Activated CD4-positive, alpha-beta memory T cell treated with anti-CD3 and anti-CD28 coated beads, Interleukin-2, amount 10 ng/mL, durations not matched to agents 7 days and 5 days (primary cell): ENCODE measurements around the gene PPP3R1. TPM values are rescaled to one million over a fixed set of nuclear protein-coding genes. Genes with fewer than 3 reads are reported as not detected.

ENCODE experiments used
- CTCF ChIA-PET: fragments of 350-600 bp; sonication (Branson Sonifier 250); formaldehyde crosslinking; loops from one replicate; lab custom pipeline; 2021; ENCODE audit warnings: antibody characterized with exemption, inconsistent platforms; lab: Charles Lee
- POLR2A ChIA-PET: fragments of 350-600 bp; sonication (Branson Sonifier 250); formaldehyde crosslinking; loops from one replicate; lab custom pipeline; 2021; ENCODE audit warnings: antibody characterized with exemption; lab: Charles Lee
- DNase-seq: peaks from one replicate; pipeline ENCODE4 v3.0.0-alpha.2; 2020
- H3K27ac Mint-ChIP-seq: one replicate; pipeline ENCODE4 v1.8.0; 2021; ENCODE audit warnings: mild to moderate bottlenecking, mixed read lengths
- H3K27me3 Mint-ChIP-seq: one replicate; pipeline ENCODE4 v1.8.0; 2021; ENCODE audit warnings: mixed read lengths
- H3K36me3 Mint-ChIP-seq: one replicate; pipeline ENCODE4 v1.8.0; 2021; ENCODE audit warnings: low read depth, mixed read lengths
- H3K4me1 Mint-ChIP-seq: one replicate; pipeline ENCODE4 v1.8.0; 2021; ENCODE audit warnings: mixed read lengths
- H3K4me3 Mint-ChIP-seq: one replicate; pipeline ENCODE4 v1.8.0; 2021; ENCODE audit warnings: mild to moderate bottlenecking, mixed read lengths
- H3K9me3 Mint-ChIP-seq: one replicate; pipeline ENCODE4 v1.8.0; 2021; ENCODE audit warnings: mixed read lengths
- total RNA-seq, 2 experiments: library from RNA; stranded (reverse); gene quantifications; one replicate each; pipeline ENCODE4 v1.2.3, GENCODE V29; 2021

PPP3R1 gene
- total RNA-seq, 2 experiments from 2014 or later = 80.0 to 92.9 TPM

GRCh38 chr2:68283419-68283812 is 31.1 kb upstream of the PPP3R1 start:
- Mint-ChIP-seq H3K9me3 (no peaks in the 10 kb centered on the region), H3K27me3 (peaks cover 24% of the 10 kb centered on the region), H3K27ac (no peak overlapping the region), H3K4me3 (no peak overlapping the region), H3K4me1 (no peaks in the 10 kb centered on the region), H3K36me3 (no peaks in the 10 kb centered on the region)
- ChIA-PET CTCF (interaction anchor here (0.6 to 4.2 kb wide), 22 partner anchors 8 to 170 kb away, joined by 3 to 41 read pairs (median 3); partner anchors contain the start of gene PNO1), POLR2A (interaction anchor here (0.6 kb wide), 1 partner anchor 8 kb away, joined by 3 read pairs; no protein-coding TSS in a partner anchor)
- no peak for DNase-seq

GRCh38 chr2:68282811-68283418 is 30.6 kb upstream of the PPP3R1 start:
- DNase-seq = peak; percentile 17
- Mint-ChIP-seq H3K4me1 (no peaks in the 10 kb centered on the region), H3K36me3 (no peaks in the 10 kb centered on the region), H3K27ac (no peak overlapping the region), H3K27me3 (peaks cover 21% of the 10 kb centered on the region), H3K4me3 (no peak overlapping the region), H3K9me3 (no peaks in the 10 kb centered on the region)
- ChIA-PET CTCF (interaction anchor here (0.5 to 4.2 kb wide), 31 partner anchors 8 to 169 kb away, joined by 3 to 41 read pairs (median 3); partner anchors contain the start of gene PNO1), POLR2A (interaction anchor here (0.6 to 1.6 kb wide), 3 partner anchors 9 to 160 kb away, joined by 3 to 4 read pairs (median 3); no protein-coding TSS in a partner anchor)

- ChIA-PET POLR2A (no interaction called here), CTCF (interaction anchor here (0.9 to 2.2 kb wide), 3 partner anchors 9 to 158 kb away, joined by 5 to 8 read pairs (median 5); no protein-coding TSS in a partner anchor)
- Mint-ChIP-seq H3K27ac (no peak overlapping the region), H3K36me3 (no peaks in the 10 kb centered on the region), H3K4me1 (no peaks in the 10 kb centered on the region), H3K4me3 (no peak overlapping the region), H3K9me3 (no peaks in the 10 kb centered on the region), H3K27me3 (peaks cover 14% of the 10 kb centered on the region)
- no peak for DNase-seq
Measured at GRCh38 chr2:68280796-68281195, 28.5 kb upstream of the PPP3R1 start.

GRCh38 chr2:68280348-68280747 is 28.0 kb upstream of the PPP3R1 start:
- DNase-seq = no peak
- H3K36me3 Mint-ChIP-seq = no peaks in the 10 kb centered on the region
- POLR2A ChIA-PET = no interaction called here
- no peaks in the 10 kb centered on the region for H3K4me1 Mint-ChIP-seq
- CTCF ChIA-PET = interaction anchor here (0.9 to 2.2 kb wide), 3 partner anchors 10 to 158 kb away, joined by 5 to 8 read pairs (median 5); no protein-coding TSS in a partner anchor
- no peak overlapping the region for H3K4me3 Mint-ChIP-seq
- H3K27me3 Mint-ChIP-seq = peaks cover 14% of the 10 kb centered on the region
- H3K27ac Mint-ChIP-seq = no peak overlapping the region
- H3K9me3 Mint-ChIP-seq = no peaks in the 10 kb centered on the region

GRCh38 chr2:68279691-68280090 is 27.4 kb upstream of the PPP3R1 start:
- Mint-ChIP-seq H3K4me1 (no peaks in the 10 kb centered on the region), H3K9me3 (no peaks in the 10 kb centered on the region), H3K36me3 (no peaks in the 10 kb centered on the region), H3K27me3 (peaks cover 13% of the 10 kb centered on the region), H3K4me3 (no peak overlapping the region), H3K27ac (no peak overlapping the region)
- ChIA-PET POLR2A (no interaction called here), CTCF (interaction anchor here (2.2 kb wide), 1 partner anchor 157 kb away, joined by 8 read pairs; no protein-coding TSS in a partner anchor)
- DNase-seq = no peak

GRCh38 chr2:68278169-68278568 is 25.8 kb upstream of the PPP3R1 start:
- no peak for DNase-seq
- H3K36me3 Mint-ChIP-seq = no peaks in the 10 kb centered on the region
- CTCF ChIA-PET = interaction anchor here (0.8 to 1.6 kb wide), 4 partner anchors 14 to 665 kb away, joined by 3 to 5 read pairs (median 4); no protein-coding TSS in a partner anchor
- POLR2A ChIA-PET = no interaction called here
- H3K4me3 Mint-ChIP-seq = no peak overlapping the region
- H3K4me1 Mint-ChIP-seq = no peaks in the 10 kb centered on the region
- H3K9me3 Mint-ChIP-seq = no peaks in the 10 kb centered on the region
- H3K27me3 Mint-ChIP-seq = peaks cover 19% of the 10 kb centered on the region
- H3K27ac Mint-ChIP-seq = no peak overlapping the region

GRCh38 chr2:68274022-68274421 is 21.7 kb upstream of the PPP3R1 start:
- ChIA-PET CTCF (interaction anchor here (1.1 kb wide), 1 partner anchor 8 kb away, joined by 3 read pairs; no protein-coding TSS in a partner anchor), POLR2A (no interaction called here)
- H3K27ac Mint-ChIP-seq = no peak overlapping the region
- no peak overlapping the region for H3K4me3 Mint-ChIP-seq
- H3K9me3 Mint-ChIP-seq = no peaks in the 10 kb centered on the region
- no peak for DNase-seq
- no peaks in the 10 kb centered on the region for H3K36me3 Mint-ChIP-seq
- peaks cover 28% of the 10 kb centered on the region for H3K27me3 Mint-ChIP-seq
- no peaks in the 10 kb centered on the region for H3K4me1 Mint-ChIP-seq

- Mint-ChIP-seq H3K4me3 (no peak overlapping the region), H3K27ac (no peak overlapping the region), H3K9me3 (no peaks in the 10 kb centered on the region), H3K4me1 (no peaks in the 10 kb centered on the region), H3K27me3 (peaks cover 33% of the 10 kb centered on the region), H3K36me3 (no peaks in the 10 kb centered on the region)
- no peak for DNase-seq
- ChIA-PET CTCF (no interaction called here), POLR2A (no interaction called here)
Measured at GRCh38 chr2:68272246-68272994, 20.1 kb upstream of the PPP3R1 start.

- Mint-ChIP-seq H3K9me3 (no peaks in the 10 kb centered on the region), H3K27me3 (peaks cover 21% of the 10 kb centered on the region), H3K36me3 (no peaks in the 10 kb centered on the region), H3K27ac (no peak overlapping the region), H3K4me1 (no peaks in the 10 kb centered on the region), H3K4me3 (no peak overlapping the region)
- ChIA-PET POLR2A (no interaction called here), CTCF (no interaction called here)
- no peak for DNase-seq
Measured at GRCh38 chr2:68266655-68267054, 14.3 kb upstream of the PPP3R1 start.

GRCh38 chr2:68263632-68264031 is 11.3 kb upstream of the PPP3R1 start:
- no peak for DNase-seq
- ChIA-PET CTCF (no interaction called here), POLR2A (no interaction called here)
- Mint-ChIP-seq H3K4me3 (no peak overlapping the region), H3K27ac (no peak overlapping the region), H3K9me3 (no peaks in the 10 kb centered on the region), H3K36me3 (no peaks in the 10 kb centered on the region), H3K4me1 (no peaks in the 10 kb centered on the region), H3K27me3 (peaks cover 11% of the 10 kb centered on the region)

GRCh38 chr2:68258851-68259250 is 6.5 kb upstream of the PPP3R1 start:
- Mint-ChIP-seq H3K9me3 (no peaks in the 10 kb centered on the region), H3K36me3 (no peaks in the 10 kb centered on the region), H3K27ac (no peak overlapping the region), H3K4me3 (no peak overlapping the region), H3K4me1 (peaks cover 22% of the 10 kb centered on the region), H3K27me3 (no peaks in the 10 kb centered on the region)
- ChIA-PET CTCF (no interaction called here), POLR2A (no interaction called here)
- DNase-seq = no peak

GRCh38 chr2:68256093-68256450 is 3.7 kb upstream of the PPP3R1 start:
- H3K4me3 Mint-ChIP-seq = no peak overlapping the region

More at GRCh38 chr2:68256093-68256450, 3.7 kb upstream of the PPP3R1 start:
- peaks cover 27% of the 10 kb centered on the region for H3K4me1 Mint-ChIP-seq
- no peaks in the 10 kb centered on the region for H3K9me3 Mint-ChIP-seq
- H3K27me3 Mint-ChIP-seq = no peaks in the 10 kb centered on the region
- DNase-seq = no peak
- ChIA-PET CTCF (interaction anchor here (1.7 kb wide), 1 partner anchor 134 kb away, joined by 6 read pairs; no protein-coding TSS in a partner anchor), POLR2A (no interaction called here)
- H3K36me3 Mint-ChIP-seq = peaks cover 8% of the 10 kb centered on the region
- H3K27ac Mint-ChIP-seq = no peak overlapping the region
